Karpas-422 (cell line): ENCODE results near the gene PXDN. TPM values are rescaled to one million over a fixed set of nuclear protein-coding genes. Genes with fewer than 3 reads are reported as not detected.

Source experiments
- DNase-seq: peaks from one replicate; pipeline ENCODE4 v3.0.0-alpha.2; 2015
- H2AFZ ChIP-seq: fragments of 200-600 bp; sonication (generic); 2 replicates; pipeline ENCODE4 v1.6.1; 2014; ENCODE audit warnings: antibody characterized with exemption, low read length, mixed read lengths
- H3K27ac ChIP-seq: fragments of 200-600 bp; sonication (generic); 2 replicates; pipeline ENCODE4 v1.5.1; 2014; ENCODE audit warnings: mild to moderate bottlenecking, low read length, moderate library complexity
- H3K27me3 ChIP-seq: fragments of 200-600 bp; sonication (generic); 2 replicates; pipeline ENCODE4 v1.6.1; 2014; ENCODE audit warnings: low read length, mixed read lengths
- H3K36me3 ChIP-seq: fragments of 200-600 bp; sonication (generic); 2 replicates; pipeline ENCODE4 v1.6.1; 2014; ENCODE audit warnings: low read length, mixed read lengths; ENCODE audit not compliant: insufficient read depth
- H3K4me1 ChIP-seq: fragments of 200-600 bp; sonication (generic); 2 replicates; pipeline ENCODE4 v1.6.1; 2014; ENCODE audit warnings: mild to moderate bottlenecking, low read length, mixed read lengths
- H3K4me2 ChIP-seq: fragments of 200-600 bp; sonication (generic); 2 replicates; pipeline ENCODE4 v1.6.1; 2014; ENCODE audit warnings: low read length, low read depth, mild to moderate bottlenecking; ENCODE audit not compliant: poor library complexity, severe bottlenecking
- H3K4me3 ChIP-seq: fragments of 200-600 bp; sonication (generic); 2 replicates; pipeline ENCODE4 v1.5.1; 2014; ENCODE audit warnings: mild to moderate bottlenecking, antibody characterized with exemption, low read length, mixed read lengths
- H3K79me2 ChIP-seq: fragments of 200-600 bp; sonication (generic); 2 replicates; pipeline ENCODE4 v1.6.1; 2014; ENCODE audit warnings: mild to moderate bottlenecking, low read length, mixed read lengths
- H3K9ac ChIP-seq: fragments of 200-600 bp; sonication (generic); 2 replicates; pipeline ENCODE4 v1.6.0; 2014; ENCODE audit warnings: low read length
- H3K9me2 ChIP-seq: fragments of 200-600 bp; sonication (generic), shearing (Covaris generic); replicated peaks from 2 replicates; pipeline ENCODE4 v1.6.0; 2014; ENCODE audit warnings: mild to moderate bottlenecking, low read length, moderate library complexity; ENCODE audit not compliant: insufficient read depth
- H3K9me3 ChIP-seq: fragments of 300-700, 200-600 bp; sonication (generic); 2 replicates; pipeline ENCODE4 v1.6.1; 2014; ENCODE audit warnings: low read length, mixed read lengths
- H4K20me1 ChIP-seq: fragments of 200-600 bp; sonication (generic); 2 replicates; pipeline ENCODE4 v1.6.1; 2014; ENCODE audit warnings: mild to moderate bottlenecking, antibody characterized with exemption, low read length, low read depth; ENCODE audit not compliant: insufficient read depth
- total RNA-seq: library from RNA; depleted of rRNA; stranded (reverse); fragments of >200 nt; shearing (Covaris generic); gene quantifications from 2 replicates; pipeline ENCODE4 v1.2.3, GENCODE V29; 2014; ENCODE audit warnings: low replicate concordance

Gene PXDN
- total RNA-seq, 1 experiment from 2014 or later: not detected

GRCh38 chr2:1692342-1692741, 52.0 kb downstream of the PXDN start:
- Histone ChIP-seq H4K20me1 (no peaks in the 10 kb centered on the region), H3K79me2 (no peaks in the 10 kb centered on the region), H3K4me1 (no peaks in the 10 kb centered on the region), H3K27me3 (no peaks in the 10 kb centered on the region), H2AFZ (no peak overlapping the region), H3K36me3 (no peaks in the 10 kb centered on the region), H3K4me3 (no peak overlapping the region), H3K4me2 (no peak overlapping the region), H3K9me3 (peaks cover 5% of the 10 kb centered on the region; the same call in 1 of the 2 replicates), H3K27ac (no peak overlapping the region), H3K9ac (no peak overlapping the region), H3K9me2 (no peaks in the 10 kb centered on the region)
- no peak for DNase-seq

GRCh38 chr2:1691366-1691765, 52.9 kb downstream of the PXDN start:
- Histone ChIP-seq H3K27me3 (no peaks in the 10 kb centered on the region), H3K4me3 (no peak overlapping the region), H3K9me2 (no peaks in the 10 kb centered on the region), H3K9ac (no peak overlapping the region), H3K4me1 (no peaks in the 10 kb centered on the region), H3K9me3 (peaks cover 3% of the 10 kb centered on the region; the same call in 1 of the 2 replicates), H3K36me3 (no peaks in the 10 kb centered on the region), H2AFZ (no peak overlapping the region), H3K27ac (no peak overlapping the region), H3K79me2 (no peaks in the 10 kb centered on the region), H4K20me1 (no peaks in the 10 kb centered on the region), H3K4me2 (no peak overlapping the region)
- no peak for DNase-seq

GRCh38 chr2:1690056-1690775, 54.1 kb downstream of the PXDN start:
- H3K36me3 ChIP-seq: no peaks in the 10 kb centered on the region
- H3K9ac ChIP-seq: no peak overlapping the region
- H3K4me2 ChIP-seq: no peak overlapping the region
- H2AFZ ChIP-seq: no peak overlapping the region
- DNase-seq: no peak
- H3K4me1 ChIP-seq: no peaks in the 10 kb centered on the region
- H3K9me2 ChIP-seq: no peaks in the 10 kb centered on the region
- no peaks in the 10 kb centered on the region for H3K79me2 ChIP-seq
- H3K9me3 ChIP-seq: no peaks in the 10 kb centered on the region
- no peaks in the 10 kb centered on the region for H3K27me3 ChIP-seq
- H3K27ac ChIP-seq: no peak overlapping the region
- no peak overlapping the region for H3K4me3 ChIP-seq
- H4K20me1 ChIP-seq: no peaks in the 10 kb centered on the region

GRCh38 chr2:1688859-1689258, 55.5 kb downstream of the PXDN start:
- Histone ChIP-seq H3K79me2 (no peaks in the 10 kb centered on the region), H3K4me3 (no peak overlapping the region), H4K20me1 (no peaks in the 10 kb centered on the region), H3K9me3 (no peaks in the 10 kb centered on the region), H3K9me2 (no peaks in the 10 kb centered on the region), H3K27me3 (no peaks in the 10 kb centered on the region), H2AFZ (no peak overlapping the region), H3K4me2 (no peak overlapping the region), H3K36me3 (no peaks in the 10 kb centered on the region), H3K9ac (no peak overlapping the region), H3K27ac (no peak overlapping the region), H3K4me1 (no peaks in the 10 kb centered on the region)
- DNase-seq: no peak

- Histone ChIP-seq H3K27ac (no peak overlapping the region), H3K9me3 (no peaks in the 10 kb centered on the region), H3K36me3 (no peaks in the 10 kb centered on the region), H4K20me1 (no peaks in the 10 kb centered on the region), H3K27me3 (no peaks in the 10 kb centered on the region), H3K9ac (no peak overlapping the region), H3K9me2 (no peaks in the 10 kb centered on the region), H3K4me3 (no peak overlapping the region), H3K4me1 (no peaks in the 10 kb centered on the region), H2AFZ (no peak overlapping the region), H3K4me2 (no peak overlapping the region), H3K79me2 (no peaks in the 10 kb centered on the region)
- DNase-seq: no peak
These were observed 56.2 kb downstream of the PXDN start for GRCh38 chr2:1688161-1688560.

DNA sequence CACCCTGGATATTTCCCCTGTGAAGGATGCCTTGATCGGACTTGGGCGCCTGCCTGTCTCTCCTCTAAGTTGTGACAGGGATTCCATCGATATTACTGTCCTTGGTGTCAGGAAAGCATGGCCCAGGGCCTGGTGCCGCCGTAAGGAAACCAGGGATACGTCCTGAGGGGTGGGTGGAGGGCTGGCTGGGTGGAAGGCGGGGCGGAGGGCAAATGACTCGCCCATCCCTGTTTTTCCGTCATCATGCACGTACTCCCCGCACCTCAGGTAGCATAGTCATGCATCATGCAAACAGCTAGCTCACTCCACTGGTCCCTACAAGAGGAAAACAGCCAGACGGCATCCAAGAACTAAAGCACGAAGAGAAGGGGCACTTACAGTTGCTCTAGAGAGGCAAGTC, 57.1 kb downstream of the PXDN start:
- Histone ChIP-seq H3K4me2 (no peak overlapping the region), H3K36me3 (no peaks in the 10 kb centered on the region), H3K4me1 (no peaks in the 10 kb centered on the region)

GRCh38 chr2:1686784-1687105, 57.6 kb downstream of the PXDN start:
- Histone ChIP-seq H2AFZ (no peak overlapping the region), H3K4me3 (no peak overlapping the region), H3K4me1 (no peaks in the 10 kb centered on the region), H3K9ac (no peak overlapping the region), H4K20me1 (no peaks in the 10 kb centered on the region), H3K4me2 (no peak overlapping the region), H3K27me3 (no peaks in the 10 kb centered on the region), H3K9me3 (no peaks in the 10 kb centered on the region), H3K27ac (no peak overlapping the region), H3K9me2 (no peaks in the 10 kb centered on the region), H3K79me2 (no peaks in the 10 kb centered on the region), H3K36me3 (no peaks in the 10 kb centered on the region)
- DNase-seq: no peak

More for the DNA sequence above, 57.1 kb downstream of the PXDN start:
- Histone ChIP-seq H3K4me3 (no peak overlapping the region), H3K27ac (no peak overlapping the region), H3K9me2 (no peaks in the 10 kb centered on the region), H3K79me2 (no peaks in the 10 kb centered on the region), H3K9me3 (no peaks in the 10 kb centered on the region), H3K9ac (no peak overlapping the region), H4K20me1 (no peaks in the 10 kb centered on the region), H3K27me3 (no peaks in the 10 kb centered on the region), H2AFZ (no peak overlapping the region)
- DNase-seq: no peak

GRCh38 chr2:1685957-1686783, 58.1 kb downstream of the PXDN start:
- no peak overlapping the region for H3K4me2 ChIP-seq
- no peak overlapping the region for H3K4me3 ChIP-seq
- H3K9ac ChIP-seq: no peak overlapping the region
- no peaks in the 10 kb centered on the region for H3K27me3 ChIP-seq
- H2AFZ ChIP-seq: no peak overlapping the region
- DNase-seq: no peak
- H3K9me3 ChIP-seq: no peaks in the 10 kb centered on the region
- no peaks in the 10 kb centered on the region for H3K9me2 ChIP-seq
- H3K36me3 ChIP-seq: no peaks in the 10 kb centered on the region
- no peaks in the 10 kb centered on the region for H3K4me1 ChIP-seq
- H3K79me2 ChIP-seq: no peaks in the 10 kb centered on the region
- no peaks in the 10 kb centered on the region for H4K20me1 ChIP-seq
- H3K27ac ChIP-seq: no peak overlapping the region
